IMR-90 (cell line): ENCODE data around the gene CEACAM16. TPM values are rescaled to one million over a fixed set of nuclear protein-coding genes. Genes with fewer than 3 reads are reported as not detected.

Experiments
- ATAC-seq: fragments of 200-7000 bp; cut with Tn5 transposase; 2 replicates; pipeline ENCODE4 v1.9.1; 2020; ENCODE audit warnings: low read depth, mild to moderate bottlenecking, moderate library complexity
- BruUV-seq: library from RNA; stranded (reverse); fragments of 400-500 nt; replicated peaks from 2 replicates; lab custom pipeline; 2021; lab: Mats Ljungman, UMichigan
- CTCF ChIA-PET: fragments of 300-600 bp; formaldehyde crosslinking; extraction: SDS; loops from one replicate; lab custom pipeline; 2021; ENCODE audit warnings: antibody characterized with exemption; lab: Yijun Ruan, JAX
- POLR2A ChIA-PET: fragments of 300-600 bp; sonication (Branson Sonifier 250); formaldehyde crosslinking; loops from one replicate; lab custom pipeline; 2022; ENCODE audit warnings: antibody characterized with exemption; ENCODE audit not compliant: unreplicated experiment; lab: Charles Lee
- DNase-seq: peaks from one replicate; pipeline ENCODE4 v3.0.0; 2013
- H2AFZ ChIP-seq: replicated peaks from 2 replicates; pipeline ENCODE3; 2013; ENCODE audit warnings: low read length, mild to moderate bottlenecking; ENCODE audit not compliant: poor library complexity
- H2AK5ac ChIP-seq: 2 replicates; pipeline ENCODE4 v1.6.1; 2013; ENCODE audit warnings: low read depth, low read length, inconsistent platforms
- H2AK9ac ChIP-seq: replicated peaks from 2 replicates; pipeline ENCODE3; 2013; ENCODE audit warnings: mild to moderate bottlenecking, low read depth, low read length, moderate library complexity; ENCODE audit not compliant: poor library complexity
- H2BK120ac ChIP-seq: 2 replicates; pipeline ENCODE4 v1.6.1; 2013; ENCODE audit warnings: low read depth, low read length, inconsistent platforms
- H2BK15ac ChIP-seq: 3 replicates; pipeline ENCODE4 v1.6.1; 2013; ENCODE audit warnings: low read depth, low read length, inconsistent platforms
- H2BK20ac ChIP-seq: 2 replicates; pipeline ENCODE4 v1.6.1; 2013; ENCODE audit warnings: low read depth, mild to moderate bottlenecking, inconsistent platforms, low read length, moderate library complexity
- H2BK5ac ChIP-seq: 2 replicates; pipeline ENCODE4 v1.6.1; 2013; ENCODE audit warnings: mild to moderate bottlenecking, low read depth, low read length, inconsistent platforms; ENCODE audit not compliant: poor library complexity, severe bottlenecking
- H3K14ac ChIP-seq: replicated peaks from 2 replicates; pipeline ENCODE4 v1.6.1; 2013; ENCODE audit warnings: low read depth, low read length, inconsistent platforms
- H3K18ac ChIP-seq: 2 replicates; pipeline ENCODE4 v1.6.1; 2013; ENCODE audit warnings: low read depth, low read length, control low read depth
- H3K23ac ChIP-seq: 2 replicates; pipeline ENCODE4 v1.6.1; 2013; ENCODE audit warnings: low read depth, low read length, inconsistent platforms
- H3K27ac ChIP-seq: 2 replicates; pipeline ENCODE4 v1.5.1; 2013; ENCODE audit warnings: mild to moderate bottlenecking, control low read depth, low read length; ENCODE audit not compliant: insufficient read depth
- H3K27me3 ChIP-seq: 2 replicates; pipeline ENCODE4 v1.6.1; 2013; ENCODE audit warnings: low read length; ENCODE audit not compliant: control insufficient read depth, insufficient read depth
- H3K36me3 ChIP-seq: 2 replicates; pipeline ENCODE4 v1.6.1; 2013; ENCODE audit warnings: low read length, mixed read lengths; ENCODE audit not compliant: control insufficient read depth, insufficient read depth
- H3K4ac ChIP-seq: 2 replicates; pipeline ENCODE4 v1.6.1; 2013; ENCODE audit warnings: low read depth, low read length, inconsistent platforms
- H3K4me1 ChIP-seq: 2 replicates; pipeline ENCODE4 v1.6.1; 2013; ENCODE audit warnings: low read length, mixed read lengths; ENCODE audit not compliant: control insufficient read depth, insufficient read depth
- H3K4me2 ChIP-seq: 2 replicates; pipeline ENCODE4 v1.6.1; 2013; ENCODE audit warnings: low read depth, mild to moderate bottlenecking, control low read depth, low read length, moderate library complexity
- H3K4me3 ChIP-seq: 2 replicates; pipeline ENCODE4 v1.5.1; 2013; ENCODE audit warnings: low read depth, mild to moderate bottlenecking, control low read depth, low read length, moderate library complexity; ENCODE audit not compliant: insufficient read depth
- H3K56ac ChIP-seq: 2 replicates; pipeline ENCODE4 v1.6.1; 2013; ENCODE audit warnings: low read length, inconsistent platforms; ENCODE audit not compliant: insufficient read depth; ENCODE audit errors: extremely low read depth
- H3K79me1 ChIP-seq, 2 experiments: 2 replicates each; pipeline ENCODE4 v1.6.1; 2013; ENCODE audit warnings: low read length in 2 of 2, inconsistent platforms in 1 of 2, low read depth in 1 of 2
- H3K9ac ChIP-seq: 2 replicates; pipeline ENCODE4 v1.6.1; 2013; ENCODE audit warnings: low read depth, low read length, control low read depth
- H3K9me1 ChIP-seq: 2 replicates; pipeline ENCODE4 v1.6.1; 2013; ENCODE audit warnings: low read length, inconsistent platforms; ENCODE audit not compliant: insufficient read depth
- H3K9me3 ChIP-seq: 2 replicates; pipeline ENCODE4 v1.6.1; 2013; ENCODE audit warnings: low read length; ENCODE audit not compliant: control insufficient read depth, insufficient read depth
- H4K20me1 ChIP-seq: 2 replicates; pipeline ENCODE4 v1.6.1; 2013; ENCODE audit warnings: low read length, inconsistent platforms; ENCODE audit not compliant: insufficient read depth
- H4K5ac ChIP-seq: 2 replicates; pipeline ENCODE4 v1.6.1; 2013; ENCODE audit warnings: mild to moderate bottlenecking, low read depth, low read length, control low read depth
- H4K8ac ChIP-seq, 2 experiments: 2 replicates each; pipeline ENCODE4 v1.6.1; 2013; ENCODE audit warnings: low read depth in 2 of 2, low read length in 2 of 2, control low read depth in 1 of 2, inconsistent platforms in 1 of 2
- H4K91ac ChIP-seq: 2 replicates; pipeline ENCODE4 v1.6.1; 2013; ENCODE audit warnings: low read depth, low read length, inconsistent platforms; ENCODE audit not compliant: insufficient read depth
- SMC3 ChIP-seq: fragments of 150-350 bp; IDR thresholded peaks from 2 replicates; pipeline ENCODE4 v1.6.1; 2016; ENCODE audit warnings: low read depth, mild to moderate bottlenecking, antibody characterized with exemption, low read length, moderate library complexity
- WGBS, 2 experiments: methylation state at CpG; one replicate each; pipeline versions ENCODE4 v1.1.5 to v1.1.7; 2013; ENCODE audit warnings: missing lambda C conversion rate in 2 of 2; ENCODE audit not compliant: insufficient read length in 1 of 2; ENCODE audit errors: extremely low coverage in 2 of 2; 5-methylcytosine and 5-hydroxymethylcytosine counted together
- dilution Hi-C: fragments of 300-500 bp; cut with HindIII; formaldehyde crosslinking; loops from one replicate; pipeline ENCODE4 v1.14.3; 2018; ENCODE audit warnings: low sequenced_read_pairs; ENCODE audit not compliant: unreplicated experiment
- in situ Hi-C: fragments of 300-500 bp; cut with MboI; formaldehyde crosslinking; loops from 3 replicates; pipeline ENCODE4 v1.14.3; 2019; ENCODE audit warnings: low sequenced_read_pairs, inconsistent platforms, mixed read lengths
- intact Hi-C: fragments of 100-400 bp; cut with micrococcal nuclease; formaldehyde crosslinking; loops from 2 replicates; pipeline ENCODE4 v1.10.0; 2022
- polyA plus RNA-seq, 3 experiments: library from polyadenylated mRNA; depleted of rRNA; stranded (reverse); fragments of >200 nt; gene quantifications; 2 replicates each; pipeline ENCODE4 v1.2.3, GENCODE V29; 2012; ENCODE audit warnings: low replicate concordance in 1 of 3
- total RNA-seq: library from RNA; depleted of rRNA; stranded (reverse); fragments of >200 nt; gene quantifications from 2 replicates; pipeline ENCODE4 v1.2.3, GENCODE V29; 2012
- TF ChIP-seq, protein P1 (sequence below): conservative IDR thresholded peaks from 2 replicates; pipeline ENCODE4 v1.5.1; 2012; ENCODE audit warnings: mild to moderate bottlenecking, low read depth, low read length, improper control_type of control experiment

Gene CEACAM16
- total and polyA plus RNA-seq, 2 of the 4 experiments (the other 2 are of a cell fraction): not detected

GRCh38 chr19:44740351-44740824, 41.4 kb downstream of the CEACAM16 start:
- Histone ChIP-seq H3K9ac (no peak overlapping the region), H3K27me3 (no peaks in the 10 kb centered on the region), H3K4ac (peak overlapping the region; percentile 92), H2BK5ac (no peak overlapping the region), H3K4me2 (no peak overlapping the region), H3K4me1 (peaks cover 35% of the 10 kb centered on the region), H3K18ac (peak overlapping the region; percentile 10; the same call in 1 of the 2 replicates), H2AK9ac (no peak overlapping the region), H2BK120ac (peak overlapping the region; percentile 78), H2BK15ac (0 out of 3 replicates have a peak overlapping the region, but pooled peaks have one; percentile 54), H2AFZ (peak overlapping the region; percentile 71), H3K9me3 (no peaks in the 10 kb centered on the region), H3K4me3 (no peak overlapping the region), H4K20me1 (no peaks in the 10 kb centered on the region), H3K23ac (no peak overlapping the region), H4K91ac (peak overlapping the region; percentile 34), H3K27ac (no peak overlapping the region), H3K36me3 (no peaks in the 10 kb centered on the region), H4K8ac (peak overlapping the region in 1 of 2 experiments; percentile 53; a peak in 1 of 4 replicates), H2BK20ac (peak overlapping the region; percentile 53), H3K79me1 (peaks cover 0 to 13% of the 10 kb centered on the region in 2 experiments; a peak in 2 of 4 replicates), H3K56ac (no peak overlapping the region), H4K5ac (peak overlapping the region; percentile 62), H2AK5ac (peak overlapping the region; percentile 65), H3K14ac (no peak overlapping the region; the same call in 1 of the 2 replicates), H3K9me1 (peaks cover 13% of the 10 kb centered on the region)
- TF ChIP-seq SMC3: no peak
- TF ChIP-seq, protein P1, sequence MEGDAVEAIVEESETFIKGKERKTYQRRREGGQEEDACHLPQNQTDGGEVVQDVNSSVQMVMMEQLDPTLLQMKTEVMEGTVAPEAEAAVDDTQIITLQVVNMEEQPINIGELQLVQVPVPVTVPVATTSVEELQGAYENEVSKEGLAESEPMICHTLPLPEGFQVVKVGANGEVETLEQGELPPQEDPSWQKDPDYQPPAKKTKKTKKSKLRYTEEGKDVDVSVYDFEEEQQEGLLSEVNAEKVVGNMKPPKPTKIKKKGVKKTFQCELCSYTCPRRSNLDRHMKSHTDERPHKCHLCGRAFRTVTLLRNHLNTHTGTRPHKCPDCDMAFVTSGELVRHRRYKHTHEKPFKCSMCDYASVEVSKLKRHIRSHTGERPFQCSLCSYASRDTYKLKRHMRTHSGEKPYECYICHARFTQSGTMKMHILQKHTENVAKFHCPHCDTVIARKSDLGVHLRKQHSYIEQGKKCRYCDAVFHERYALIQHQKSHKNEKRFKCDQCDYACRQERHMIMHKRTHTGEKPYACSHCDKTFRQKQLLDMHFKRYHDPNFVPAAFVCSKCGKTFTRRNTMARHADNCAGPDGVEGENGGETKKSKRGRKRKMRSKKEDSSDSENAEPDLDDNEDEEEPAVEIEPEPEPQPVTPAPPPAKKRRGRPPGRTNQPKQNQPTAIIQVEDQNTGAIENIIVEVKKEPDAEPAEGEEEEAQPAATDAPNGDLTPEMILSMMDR: 0 out of 2 replicates have a peak, but pooled peaks have one; percentile 16
- in situ Hi-C loops: no loop called here
- dilution Hi-C loops: no loop called here
- intact Hi-C loops: no loop called here
- ATAC-seq: no peak
- 22% methylated on average over 1 of the region's 3 CpGs; no CpG with 5 or more reads in 1 of the 2 experiments for WGBS, 2 experiments
- ChIA-PET POLR2A (no interaction called here), CTCF (no interaction called here)
- BruUV-seq: no TSS peak
- DNase-seq: no peak
